IPS-11a (cell line): ENCODE data around the gene KCTD12.

Experiments used
- H3K4me3 ChIP-seq: one replicate; pipeline ENCODE4 v1.5.1; 2013; ENCODE audit warnings: low read depth, low read length, control low read depth

KCTD12 gene

DNA sequence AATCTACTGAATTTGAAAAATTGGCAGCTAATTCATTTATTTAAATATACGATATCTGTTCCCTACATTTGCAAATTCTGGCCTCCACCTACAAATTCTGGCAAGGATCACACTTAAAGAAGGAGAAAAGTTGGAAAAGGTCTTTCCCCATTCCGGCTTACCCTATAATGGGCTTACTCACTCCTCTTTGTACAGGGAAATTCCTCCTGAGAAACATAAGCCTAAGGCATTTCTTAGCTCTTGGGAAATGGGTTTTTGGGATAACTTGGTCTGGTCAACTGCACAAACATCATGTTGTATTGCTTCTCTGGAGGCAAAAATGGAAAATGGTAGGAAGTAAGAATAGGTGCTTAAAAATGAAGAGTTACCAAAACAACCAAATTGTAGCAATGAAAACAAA is 25.5 kb downstream of the KCTD12 start:
- H3K4me3 ChIP-seq: no peak overlapping the region

DNA sequence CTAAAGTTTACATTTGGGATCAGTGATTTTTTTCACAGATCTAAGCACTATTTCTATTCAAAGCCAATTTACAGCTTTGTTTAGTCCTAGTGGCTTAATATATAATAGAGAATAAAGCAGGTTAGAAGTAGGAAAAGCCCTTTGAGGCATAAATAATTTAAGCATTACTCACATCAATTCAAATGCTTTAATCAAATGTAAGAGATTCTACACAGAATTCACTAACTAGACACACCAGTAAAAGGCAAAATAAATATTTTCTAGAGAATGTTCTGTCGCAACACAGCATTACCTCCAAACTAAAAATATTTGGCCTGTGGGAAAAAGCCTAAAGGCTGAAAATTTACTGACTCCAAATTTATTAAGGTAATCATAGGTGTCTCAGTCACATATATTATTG is 31.3 kb downstream of the KCTD12 start:
- H3K4me3 ChIP-seq: no peak overlapping the region

DNA sequence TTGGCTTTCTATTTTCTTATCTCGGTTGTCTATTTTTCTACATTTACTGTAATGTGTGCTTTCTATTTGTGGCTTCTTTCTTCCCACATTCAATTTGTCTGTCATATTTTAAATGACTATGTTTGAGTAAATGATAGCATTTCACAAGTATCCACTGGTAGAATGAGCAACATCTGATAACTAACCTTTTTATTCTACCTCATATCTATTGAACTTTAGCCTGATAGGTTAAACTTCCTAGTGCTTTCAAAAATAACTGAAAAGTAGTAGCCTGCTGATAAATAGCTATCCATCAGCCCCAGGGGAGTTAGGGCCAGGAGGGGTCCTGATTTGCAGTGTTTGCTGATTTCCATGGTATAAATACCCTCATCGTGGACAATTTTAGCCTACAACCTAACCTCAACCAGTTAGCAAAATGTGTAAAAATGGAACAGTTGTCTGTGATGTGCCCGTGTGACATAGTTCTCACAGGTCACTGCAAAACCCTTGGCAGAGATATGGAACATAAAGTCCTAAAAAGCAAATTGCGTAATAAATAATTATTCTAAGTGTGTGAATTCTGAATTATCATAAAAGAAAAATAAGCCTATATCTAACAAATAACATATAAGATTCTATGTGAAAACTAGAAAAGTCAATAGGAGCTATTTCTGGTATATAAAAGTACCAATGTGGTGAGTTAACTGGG is 32.1 kb downstream of the KCTD12 start:
- H3K4me3 ChIP-seq: no peak overlapping the region

DNA sequence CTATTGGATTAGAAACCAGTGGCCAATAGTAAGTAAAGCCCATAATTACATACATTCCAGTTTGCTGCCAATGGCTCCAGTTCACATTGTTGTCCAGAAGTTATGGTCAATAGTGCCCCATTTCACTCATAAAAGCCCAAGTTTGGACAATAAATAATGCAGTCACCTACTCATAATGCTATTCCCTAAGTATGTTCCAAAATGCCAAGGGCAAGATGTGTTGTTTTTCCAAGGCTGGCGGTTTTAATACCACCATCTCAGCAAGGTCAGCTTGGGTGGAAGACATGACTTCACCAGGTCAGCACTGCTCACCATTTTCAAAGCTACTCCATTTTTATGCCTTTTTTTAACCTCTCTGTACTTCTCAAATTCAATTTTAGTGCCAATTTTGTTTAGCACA is 32.7 kb downstream of the KCTD12 start:
- H3K4me3 ChIP-seq: no peak overlapping the region

DNA sequence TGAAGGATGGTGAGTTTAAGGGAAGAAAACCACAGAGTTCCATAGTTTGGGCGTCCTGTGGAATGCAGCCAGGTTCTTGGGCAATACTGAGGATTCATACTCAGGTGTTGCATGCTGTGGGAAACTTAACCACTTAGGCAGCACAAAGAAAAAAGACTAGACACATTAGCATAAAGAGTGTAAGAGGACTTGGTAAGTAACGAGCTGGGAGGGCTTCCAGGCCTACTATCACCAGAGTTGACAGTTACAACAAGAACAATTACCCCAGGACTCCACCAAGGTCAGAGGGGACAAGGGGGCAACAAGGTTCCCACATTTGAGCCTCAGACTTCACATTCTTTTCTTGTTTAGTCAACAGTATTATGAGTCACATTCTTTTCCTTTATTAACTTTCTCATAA is 33.2 kb downstream of the KCTD12 start:
- no peak overlapping the region for H3K4me3 ChIP-seq

DNA sequence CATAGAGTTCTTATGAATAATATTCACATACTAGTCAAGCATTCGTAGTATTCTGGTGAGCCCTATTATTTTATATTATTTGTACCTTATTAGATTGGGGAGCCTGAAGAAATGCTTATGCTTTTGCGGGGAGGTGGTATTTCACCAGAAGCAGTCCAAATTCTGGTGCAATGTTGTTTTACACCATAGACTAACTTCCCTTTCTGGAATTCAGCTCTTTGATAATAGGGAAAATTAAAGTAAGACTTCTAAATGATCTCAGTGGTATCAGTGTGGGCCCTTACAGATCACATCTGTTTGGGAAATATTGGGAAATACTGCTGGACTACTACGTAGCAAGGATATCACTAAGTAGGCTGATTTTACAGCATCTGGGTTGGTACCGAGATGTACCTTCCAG is 34.2 kb downstream of the KCTD12 start:
- no peak overlapping the region for H3K4me3 ChIP-seq

DNA sequence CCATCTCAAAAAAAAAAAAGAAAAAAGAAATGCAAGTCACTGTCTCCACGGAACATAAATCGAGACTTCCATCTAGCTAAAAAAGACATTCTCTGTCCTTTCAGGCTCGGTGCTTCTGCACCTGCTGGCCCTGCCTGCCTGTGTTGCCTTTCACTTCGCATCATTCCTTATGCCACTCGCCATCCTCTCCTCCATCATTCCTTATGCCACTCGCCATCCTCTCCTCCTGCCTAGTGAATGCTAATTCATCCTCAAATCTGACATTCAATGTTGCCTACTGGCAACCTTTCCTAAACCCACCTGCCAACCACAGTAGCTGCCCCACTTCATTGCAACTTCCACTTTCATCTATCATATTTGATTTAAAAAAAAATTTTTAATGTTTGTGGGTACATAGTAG is 36.7 kb downstream of the KCTD12 start:
- H3K4me3 ChIP-seq: no peak overlapping the region

DNA sequence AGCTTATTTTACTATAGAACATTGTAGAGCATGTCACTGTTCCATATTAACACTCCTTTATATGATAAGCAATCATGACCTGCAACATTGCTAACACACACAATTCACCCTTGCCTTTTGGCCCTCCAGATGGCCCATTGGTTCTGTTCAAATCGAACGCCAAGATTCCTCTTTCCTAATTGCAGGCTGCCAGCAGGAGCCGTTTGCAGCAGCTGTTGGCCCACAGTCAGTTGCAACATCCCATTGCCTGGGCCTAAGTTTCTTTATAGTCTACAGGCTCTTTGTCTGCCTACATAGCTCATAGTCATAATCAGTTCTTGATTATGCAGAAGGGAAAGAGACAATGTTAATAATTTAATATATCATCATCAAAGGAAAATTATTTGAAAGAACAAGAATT is 37.6 kb downstream of the KCTD12 start:
- no peak overlapping the region for H3K4me3 ChIP-seq

DNA sequence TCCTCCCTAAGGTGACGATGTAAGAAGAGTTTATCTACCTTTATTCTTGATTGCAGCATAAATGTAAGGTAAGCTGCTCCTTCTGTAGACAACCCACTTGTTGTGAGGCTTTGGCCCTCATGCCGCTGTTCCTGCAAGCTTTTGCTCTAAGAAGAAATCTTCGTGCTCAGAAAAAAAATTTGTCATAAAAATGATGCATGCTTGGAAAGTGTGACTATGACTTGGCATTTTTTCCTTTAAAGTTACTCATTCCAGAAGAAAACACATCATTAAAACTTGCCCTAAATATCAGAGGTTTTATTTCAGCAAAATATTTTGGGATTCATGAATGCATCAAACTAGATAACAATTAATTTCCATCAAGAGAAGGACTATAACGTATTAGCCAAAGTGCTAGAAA is 39.8 kb downstream of the KCTD12 start:
- no peak overlapping the region for H3K4me3 ChIP-seq

DNA sequence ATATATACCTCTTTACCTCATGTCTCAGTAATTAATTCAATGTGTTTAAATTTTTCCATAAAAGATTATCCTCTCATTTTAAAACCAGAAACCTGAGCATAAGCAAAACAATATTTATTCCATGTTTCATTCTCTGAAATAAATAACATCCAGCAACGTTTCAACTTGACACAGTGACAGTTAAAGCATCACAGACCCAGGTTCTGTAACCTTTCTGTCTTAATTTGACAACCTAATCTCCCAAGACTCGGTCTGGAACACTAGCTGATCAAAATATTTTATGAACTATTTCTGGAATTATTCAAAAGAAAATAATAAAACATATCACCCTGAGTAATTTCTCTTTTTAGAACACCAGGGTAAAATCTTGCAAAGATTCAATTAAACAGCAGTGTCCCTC is 40.3 kb downstream of the KCTD12 start:
- no peak overlapping the region for H3K4me3 ChIP-seq

DNA sequence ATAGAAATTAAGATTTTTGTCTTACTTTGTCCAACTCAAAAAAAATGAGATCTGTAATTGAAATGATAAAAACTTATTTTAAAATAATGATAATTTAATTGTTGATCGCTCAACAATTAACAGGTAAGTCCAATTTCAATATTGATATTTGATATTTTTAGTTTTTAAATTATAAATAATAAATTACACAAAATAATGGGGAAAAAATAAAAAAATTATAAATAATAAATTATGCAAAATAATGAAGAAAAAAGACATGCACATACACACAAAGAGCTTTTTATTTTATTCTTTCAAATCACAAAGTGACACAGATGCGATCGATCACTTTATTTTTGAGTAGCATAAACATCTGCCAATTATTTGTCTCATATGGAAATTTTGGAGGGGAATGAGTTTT is 40.8 kb downstream of the KCTD12 start:
- H3K4me3 ChIP-seq: no peak overlapping the region

DNA sequence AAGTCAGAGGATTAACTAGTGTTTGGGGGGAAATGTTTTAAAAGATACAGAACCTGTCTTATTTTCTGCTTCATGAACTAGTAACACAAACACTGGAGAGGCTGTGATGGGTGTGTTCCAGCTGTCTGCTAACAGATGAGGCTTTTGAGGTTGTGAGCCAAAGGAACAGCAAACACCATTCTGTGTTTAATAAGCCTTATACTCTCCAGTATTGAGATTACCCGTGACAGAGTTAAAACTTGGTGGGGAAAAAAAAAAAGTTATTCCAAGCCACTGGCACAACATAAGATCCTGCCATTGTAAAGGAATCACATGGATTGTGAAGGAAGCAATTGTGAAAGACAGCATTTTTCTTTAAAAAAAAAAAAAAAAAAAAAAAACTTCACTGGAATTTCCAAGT is 48.4 kb downstream of the KCTD12 start:
- no peak overlapping the region for H3K4me3 ChIP-seq

DNA sequence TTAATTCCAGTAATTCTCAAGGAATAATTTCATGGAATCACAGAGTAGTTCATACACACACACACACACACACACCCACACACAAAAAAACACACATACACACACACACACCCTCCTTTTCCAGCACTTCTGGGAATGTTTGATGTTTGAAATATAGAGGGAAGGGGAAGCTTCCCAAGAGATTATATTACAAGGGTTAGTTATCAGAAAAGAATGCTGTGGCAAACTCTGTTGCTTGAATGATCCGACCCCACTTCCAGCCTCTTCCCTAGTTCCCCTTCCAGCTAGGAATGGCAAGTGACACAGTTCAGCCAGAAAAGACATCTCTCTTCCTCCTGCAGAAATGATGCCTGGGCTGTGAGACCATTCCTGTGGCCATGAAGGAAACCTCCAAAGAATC is 49.9 kb downstream of the KCTD12 start:
- no peak overlapping the region for H3K4me3 ChIP-seq

DNA sequence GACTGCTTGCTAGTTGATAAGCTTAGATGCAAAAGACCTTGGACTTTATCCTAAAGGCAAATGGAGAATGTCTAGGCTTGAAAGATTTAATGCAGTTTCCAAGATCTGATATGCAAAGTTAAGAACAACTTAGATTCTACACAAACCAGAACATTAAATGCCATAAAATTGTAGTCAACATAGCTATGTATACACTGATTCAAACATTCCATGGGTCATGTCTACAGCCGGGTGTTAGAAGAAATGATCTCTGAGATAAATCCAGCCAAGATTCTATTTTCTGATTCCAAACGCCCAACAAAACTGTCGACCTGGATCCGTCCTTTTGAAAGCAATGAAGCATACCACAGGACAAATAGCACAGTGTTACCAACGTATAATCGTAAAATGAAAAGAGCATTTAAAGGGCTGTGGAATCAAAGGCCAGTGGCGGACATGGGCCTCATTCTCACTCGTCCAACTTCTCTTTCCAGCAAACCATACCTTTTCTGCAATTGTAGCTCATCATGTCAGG is 52.7 kb downstream of the KCTD12 start:
- no peak overlapping the region for H3K4me3 ChIP-seq

DNA sequence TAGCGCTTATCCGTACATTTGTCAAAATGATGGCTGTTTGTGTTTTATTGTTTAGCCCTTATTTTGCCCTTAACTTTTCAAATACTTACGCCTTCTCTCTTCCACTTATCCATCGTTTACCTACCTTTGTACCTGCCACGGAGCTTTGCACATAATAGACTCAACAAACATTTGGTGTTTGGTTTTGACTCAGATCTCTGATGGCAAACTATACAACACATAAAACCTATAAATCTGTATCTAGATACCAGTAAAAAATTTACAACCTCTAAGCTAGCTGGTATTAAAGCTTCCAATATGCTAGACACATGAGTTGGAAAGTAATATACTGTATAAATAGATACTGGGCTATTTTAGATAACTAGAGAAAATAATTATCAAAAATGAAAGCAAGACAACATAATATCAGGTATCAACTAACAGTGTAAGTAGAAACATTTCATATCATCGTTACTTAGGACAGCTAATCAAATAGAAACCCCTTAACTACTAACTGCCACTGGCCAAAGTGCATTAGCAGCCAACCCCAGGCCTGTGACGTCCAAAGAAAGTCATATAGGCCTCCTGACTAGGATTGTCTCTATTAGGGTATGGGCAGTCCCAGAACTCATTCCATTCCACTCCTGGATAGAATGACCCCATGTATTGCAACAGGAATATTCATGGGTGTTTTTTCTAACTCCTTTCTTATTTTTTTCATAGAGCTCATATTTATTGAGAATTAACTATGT is 53.8 kb downstream of the KCTD12 start:
- no peak overlapping the region for H3K4me3 ChIP-seq

DNA sequence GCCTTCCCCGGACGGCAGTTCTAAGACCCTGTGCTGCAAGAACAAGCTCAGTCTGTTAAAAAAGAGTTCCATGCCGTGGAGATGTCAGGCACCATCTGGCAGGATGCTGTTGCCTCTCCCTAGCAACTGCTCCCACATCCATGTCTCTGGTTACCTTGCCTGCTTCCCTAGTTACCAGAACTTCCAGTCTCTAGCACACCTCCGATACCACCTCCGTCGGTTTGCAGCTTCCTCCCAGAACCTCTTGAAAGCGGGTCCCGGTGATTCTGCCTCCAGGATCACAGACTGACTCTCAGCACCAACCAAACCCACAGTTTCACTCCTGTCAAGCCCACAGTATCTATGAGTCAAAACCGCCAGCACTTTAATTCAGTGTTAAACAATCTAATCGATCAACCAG is 55.4 kb downstream of the KCTD12 start:
- no peak overlapping the region for H3K4me3 ChIP-seq
